ENCODE measurements around the gene USP12. TPM values are rescaled to one million over a fixed set of nuclear protein-coding genes. Genes with fewer than 3 reads are reported as not detected.
A peak's percentile ranks its signal among the peaks of the same experiment; 100 is the strongest.
"Not testable (repeated sequence)": the region's sequence is repeated elsewhere in the genome, so short reads cannot be mapped to it uniquely, and the experiment has no call there.

USP12 gene
- total RNA-seq, 4 donors from 2014 or later: 26.4 to 50.7 (median 31.7) TPM

DNA sequence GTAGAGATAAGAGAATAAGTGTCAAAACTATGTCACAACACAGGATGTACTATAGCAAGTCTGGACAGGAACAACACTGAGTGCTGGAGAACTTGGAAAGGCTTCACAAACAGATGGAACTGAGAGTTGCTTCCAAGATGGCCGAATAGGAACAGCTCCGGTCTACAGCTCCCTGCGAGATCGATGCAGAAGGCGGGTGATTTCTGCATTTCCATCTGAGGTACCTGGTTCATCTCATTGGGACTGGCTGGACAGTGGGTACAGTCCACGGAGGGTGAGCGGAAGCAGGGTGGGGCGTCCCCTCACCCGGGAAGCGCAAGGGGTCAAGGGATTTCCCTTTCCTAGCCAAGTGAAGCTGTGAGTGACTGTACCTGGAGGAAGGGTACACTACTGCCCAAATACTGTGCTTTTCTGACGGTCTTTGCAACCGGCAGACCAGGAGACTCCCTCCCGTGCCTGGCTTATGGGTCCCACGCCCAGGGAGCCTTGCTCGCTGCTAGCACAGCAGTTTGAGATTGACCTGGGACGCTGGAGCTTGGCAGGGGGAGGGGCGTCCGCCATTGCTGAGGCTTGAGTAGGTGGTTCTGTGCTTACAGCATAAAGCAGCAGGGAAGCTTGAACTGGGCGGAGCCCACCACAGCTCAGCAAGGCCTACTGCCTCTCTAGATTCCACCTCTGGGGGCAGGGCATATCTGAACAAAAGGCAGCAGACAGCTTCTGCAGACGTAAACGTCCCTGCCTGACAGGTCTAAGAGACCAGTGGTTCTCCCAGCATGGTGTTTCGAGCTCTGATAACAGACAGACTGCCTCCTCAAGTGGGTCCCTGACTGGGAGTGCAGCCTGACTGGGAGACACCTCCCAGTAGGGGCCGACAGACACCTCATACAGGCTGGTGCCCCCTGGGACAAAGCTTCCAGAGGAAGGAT lies 46.0 kb downstream of the USP12 start:
- TF ChIP-seq POLR2A (IDR thresholded peaks at IDR 0.05) (no peak), EP300 (IDR thresholded peaks at IDR 0.05) (no peak), POLR2AphosphoS5 (IDR thresholded peaks at IDR 0.05) (no peak)
- TF ChIP-seq, protein P1, sequence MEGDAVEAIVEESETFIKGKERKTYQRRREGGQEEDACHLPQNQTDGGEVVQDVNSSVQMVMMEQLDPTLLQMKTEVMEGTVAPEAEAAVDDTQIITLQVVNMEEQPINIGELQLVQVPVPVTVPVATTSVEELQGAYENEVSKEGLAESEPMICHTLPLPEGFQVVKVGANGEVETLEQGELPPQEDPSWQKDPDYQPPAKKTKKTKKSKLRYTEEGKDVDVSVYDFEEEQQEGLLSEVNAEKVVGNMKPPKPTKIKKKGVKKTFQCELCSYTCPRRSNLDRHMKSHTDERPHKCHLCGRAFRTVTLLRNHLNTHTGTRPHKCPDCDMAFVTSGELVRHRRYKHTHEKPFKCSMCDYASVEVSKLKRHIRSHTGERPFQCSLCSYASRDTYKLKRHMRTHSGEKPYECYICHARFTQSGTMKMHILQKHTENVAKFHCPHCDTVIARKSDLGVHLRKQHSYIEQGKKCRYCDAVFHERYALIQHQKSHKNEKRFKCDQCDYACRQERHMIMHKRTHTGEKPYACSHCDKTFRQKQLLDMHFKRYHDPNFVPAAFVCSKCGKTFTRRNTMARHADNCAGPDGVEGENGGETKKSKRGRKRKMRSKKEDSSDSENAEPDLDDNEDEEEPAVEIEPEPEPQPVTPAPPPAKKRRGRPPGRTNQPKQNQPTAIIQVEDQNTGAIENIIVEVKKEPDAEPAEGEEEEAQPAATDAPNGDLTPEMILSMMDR (IDR thresholded peaks at IDR 0.05): no peak
- H3K4me1 ChIP-seq: peaks cover 33% of the 10 kb centered on the region
- peak overlapping the region; percentile 83 for H3K27ac ChIP-seq
- H3K36me3 ChIP-seq: no peaks in the 10 kb centered on the region
- no peaks in the 10 kb centered on the region for H3K27me3 ChIP-seq
- 66% methylated on average over 12 of the region's 23 CpGs for WGBS
- DNase-seq (ENCODE audit: low spot score in 2 of 2): no peak
- no peaks in the 10 kb centered on the region for H3K9me3 ChIP-seq
- peak overlapping the region; percentile 33 for H3K4me3 ChIP-seq

DNA sequence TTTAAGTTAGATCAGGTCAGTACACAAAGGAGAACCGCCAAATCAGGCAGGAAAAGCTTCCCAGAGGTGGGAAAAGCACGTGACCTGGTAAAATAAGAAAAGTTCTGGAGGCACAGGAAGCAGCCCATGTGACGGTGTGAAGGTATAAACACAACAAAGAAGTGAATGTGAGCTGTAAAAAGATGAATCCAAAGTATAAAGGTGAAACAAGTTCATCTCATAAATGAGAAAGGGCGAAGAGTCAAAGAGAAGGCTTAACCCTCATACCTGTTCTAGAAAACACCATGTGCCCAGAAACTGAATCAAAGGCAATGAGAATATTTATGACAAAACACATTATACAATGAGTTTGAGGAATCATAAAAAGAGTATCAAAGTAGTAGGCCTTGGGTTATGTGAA lies 47.0 kb downstream of the USP12 start:
- peaks cover 32% of the 10 kb centered on the region for H3K4me1 ChIP-seq
- 77% methylated on average over 4 of the region's 4 CpGs for WGBS
- TF ChIP-seq, protein P1 (IDR thresholded peaks at IDR 0.05): no peak
- TF ChIP-seq EP300 (IDR thresholded peaks at IDR 0.05) (no peak), POLR2A (IDR thresholded peaks at IDR 0.05) (no peak), POLR2AphosphoS5 (IDR thresholded peaks at IDR 0.05) (no peak)

DNA sequence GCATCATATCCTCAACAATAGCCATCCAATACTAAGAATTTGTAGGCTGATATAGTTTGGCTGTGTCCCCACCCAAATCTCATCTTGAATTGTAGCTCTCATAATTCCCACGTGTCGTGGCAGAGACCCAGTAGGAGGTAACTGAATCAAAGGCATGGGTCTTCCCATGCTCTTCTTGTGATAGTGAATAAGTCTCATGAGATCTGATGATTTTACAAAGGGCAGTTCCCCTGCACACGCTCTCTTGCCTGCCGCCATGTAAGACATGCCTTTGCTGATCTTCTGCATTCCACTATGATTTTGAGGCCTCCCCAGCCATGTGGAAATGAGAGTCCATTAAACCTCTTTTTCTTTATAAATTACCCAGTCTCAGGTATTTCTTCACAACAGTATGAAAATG lies 48.2 kb downstream of the USP12 start:
- H3K27ac ChIP-seq; H3K9me3 ChIP-seq; H3K36me3 ChIP-seq; H3K27me3 ChIP-seq; DNase-seq (ENCODE audit: low spot score in 2 of 2); H3K4me3 ChIP-seq: not testable (repeated sequence)
- WGBS: 94% methylated on average over 4 of the region's 4 CpGs
- H3K4me1 ChIP-seq: peaks cover 30% of the 10 kb centered on the region

More for the DNA sequence above, 47.0 kb downstream of the USP12 start:
- no peak for DNase-seq (ENCODE audit: low spot score in 2 of 2)
- no peaks in the 10 kb centered on the region for H3K36me3 ChIP-seq
- no peaks in the 10 kb centered on the region for H3K9me3 ChIP-seq
- H3K4me3 ChIP-seq: no peak overlapping the region
- H3K27ac ChIP-seq: no peak overlapping the region
- no peaks in the 10 kb centered on the region for H3K27me3 ChIP-seq

DNA sequence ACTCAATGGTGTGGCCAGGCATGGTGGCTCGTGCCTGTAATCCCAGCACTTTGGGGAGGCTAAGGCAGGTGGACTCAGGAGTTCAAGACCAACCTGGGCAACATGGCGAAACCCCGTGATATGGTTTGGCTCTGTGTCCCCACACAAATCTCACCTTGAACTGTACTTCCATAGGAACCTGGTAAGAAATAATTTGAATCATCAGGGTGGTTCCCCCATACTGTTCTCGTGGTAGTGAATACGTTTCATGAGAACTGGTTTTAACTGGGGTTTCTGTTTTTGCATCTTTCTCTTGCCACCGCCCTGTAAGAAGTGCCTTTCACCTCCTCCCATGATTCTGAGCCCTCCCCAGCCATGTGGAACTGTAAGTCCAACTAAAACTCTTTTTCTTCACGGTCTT lies 49.6 kb downstream of the USP12 start:
- WGBS: 96% methylated on average over 7 of the region's 7 CpGs

DNA sequence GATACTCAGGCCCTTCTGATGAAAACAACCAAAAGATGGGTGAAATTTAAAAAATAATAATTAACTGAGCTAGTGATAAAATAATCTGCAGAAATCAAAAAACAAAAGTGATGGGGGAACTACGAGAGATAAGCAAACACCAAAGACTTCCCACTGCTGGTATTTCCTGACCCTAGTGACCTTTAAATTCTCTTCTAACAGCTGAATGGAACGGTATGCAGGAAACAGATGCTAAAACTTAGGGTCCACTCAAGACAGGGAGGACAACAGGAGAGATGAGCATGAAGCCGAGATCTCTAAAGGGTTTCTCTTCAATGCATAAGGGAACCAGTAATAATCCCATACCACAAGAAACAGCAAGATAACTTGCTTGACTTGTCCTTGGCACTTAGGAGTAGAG lies 50.8 kb downstream of the USP12 start:
- no peak overlapping the region for H3K4me3 ChIP-seq
- no peaks in the 10 kb centered on the region for H3K27me3 ChIP-seq
- WGBS: 62% methylated on average over 3 of the region's 3 CpGs
- no peaks in the 10 kb centered on the region for H3K9me3 ChIP-seq
- H3K27ac ChIP-seq: no peak overlapping the region
- H3K36me3 ChIP-seq: peaks cover 1% of the 10 kb centered on the region
- no peak for TF ChIP-seq POLR2AphosphoS5 (IDR thresholded peaks at IDR 0.05)
- TF ChIP-seq EP300 (IDR thresholded peaks at IDR 0.05): no peak
- TF ChIP-seq POLR2A (IDR thresholded peaks at IDR 0.05): no peak
- TF ChIP-seq, protein P1 (IDR thresholded peaks at IDR 0.05): no peak
- peaks cover 3% of the 10 kb centered on the region for H3K4me1 ChIP-seq
- no peak for DNase-seq (ENCODE audit: low spot score in 2 of 2)

More for the DNA sequence above, 49.6 kb downstream of the USP12 start:
- TF ChIP-seq POLR2AphosphoS5 (IDR thresholded peaks at IDR 0.05) (no peak), EP300 (IDR thresholded peaks at IDR 0.05) (no peak), POLR2A (IDR thresholded peaks at IDR 0.05) (no peak)
- TF ChIP-seq, protein P1 (IDR thresholded peaks at IDR 0.05): no peak
- no peaks in the 10 kb centered on the region for H3K27me3 ChIP-seq
- H3K36me3 ChIP-seq: no peaks in the 10 kb centered on the region
- no peak overlapping the region for H3K4me3 ChIP-seq
- no peaks in the 10 kb centered on the region for H3K9me3 ChIP-seq
- H3K27ac ChIP-seq: no peak overlapping the region
- H3K4me1 ChIP-seq: peaks cover 15% of the 10 kb centered on the region
- no peak for DNase-seq (ENCODE audit: low spot score in 2 of 2)

Data from suprapubic skin (tissue), 4 donors.